Measurements from ENCODE around the gene SAYSD1.
"Not testable (repeated sequence)": the region's sequence is repeated elsewhere in the genome, so short reads cannot be mapped to it uniquely, and the experiment has no call there.

SAYSD1 gene, protein sequence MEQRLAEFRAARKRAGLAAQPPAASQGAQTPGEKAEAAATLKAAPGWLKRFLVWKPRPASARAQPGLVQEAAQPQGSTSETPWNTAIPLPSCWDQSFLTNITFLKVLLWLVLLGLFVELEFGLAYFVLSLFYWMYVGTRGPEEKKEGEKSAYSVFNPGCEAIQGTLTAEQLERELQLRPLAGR

DNA sequence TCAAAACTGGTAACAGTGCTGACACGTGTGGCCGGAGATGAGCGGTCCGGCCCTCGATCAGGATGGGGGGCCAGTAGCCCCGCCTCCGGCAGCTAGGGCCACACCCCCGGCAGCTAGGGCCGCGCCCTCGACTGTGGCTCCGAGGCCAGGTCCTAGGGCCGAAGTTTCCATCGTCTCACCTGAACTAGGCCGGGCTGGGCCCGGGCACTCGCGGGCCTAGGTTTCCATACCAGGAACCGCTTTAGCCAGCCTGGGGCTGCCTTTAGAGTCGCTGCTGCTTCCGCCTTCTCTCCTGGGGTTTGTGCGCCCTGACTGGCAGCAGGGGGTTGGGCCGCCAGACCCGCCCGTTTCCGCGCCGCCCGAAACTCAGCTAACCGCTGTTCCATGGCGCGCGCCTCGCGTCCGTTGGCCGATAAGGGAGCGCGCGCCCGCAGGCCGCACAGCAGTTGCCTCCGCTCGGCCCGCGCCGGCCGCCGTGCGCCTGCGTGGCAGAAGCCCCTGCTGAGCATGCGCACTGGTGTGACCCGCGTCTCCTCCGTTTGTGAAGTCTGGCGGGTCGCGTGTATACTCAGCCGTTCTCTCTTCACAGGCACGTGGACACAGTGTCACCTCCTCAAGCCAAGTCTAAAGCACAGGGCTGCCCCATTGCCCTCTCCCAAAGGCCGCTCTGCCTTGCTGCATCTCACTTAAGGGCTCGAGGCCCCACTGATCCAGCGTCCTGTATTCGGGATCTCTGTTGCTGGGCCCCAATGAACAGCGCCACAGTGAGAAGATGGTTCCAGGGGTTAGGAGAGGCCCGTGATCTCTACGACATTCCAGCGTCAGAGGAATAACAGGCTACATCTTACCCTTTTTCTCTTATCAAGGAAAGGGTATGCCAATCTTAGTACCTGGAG lies at the start of gene SAYSD1:
Gene SAYSD1, minus strand, starts transcription at position 483 of the 896 bp plus-strand sequence. Its CDS starts 97 bp downstream, at position 386.
- peak; percentile 98 for DNase-seq

DNA sequence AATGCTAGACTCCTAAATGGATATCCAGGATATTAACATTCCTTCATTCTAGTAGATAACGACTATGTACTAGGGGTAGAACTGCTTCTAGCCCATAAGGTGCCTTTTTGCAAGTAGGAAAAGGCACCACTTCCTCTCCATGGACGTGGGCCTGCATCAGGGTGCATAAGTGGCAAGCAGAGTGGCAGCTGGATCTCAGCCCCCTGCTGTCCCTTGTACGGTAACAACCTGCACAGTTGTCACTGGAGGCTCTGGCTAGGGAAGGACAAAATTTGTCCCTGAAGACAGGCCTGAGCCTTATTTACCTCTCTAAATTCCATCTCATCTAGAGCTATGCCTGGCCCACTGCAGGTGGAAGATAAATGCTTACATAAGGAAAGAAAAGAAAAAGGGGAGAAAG lies 42.5 kb upstream of the SAYSD1 start:
- no peak for DNase-seq

DNA sequence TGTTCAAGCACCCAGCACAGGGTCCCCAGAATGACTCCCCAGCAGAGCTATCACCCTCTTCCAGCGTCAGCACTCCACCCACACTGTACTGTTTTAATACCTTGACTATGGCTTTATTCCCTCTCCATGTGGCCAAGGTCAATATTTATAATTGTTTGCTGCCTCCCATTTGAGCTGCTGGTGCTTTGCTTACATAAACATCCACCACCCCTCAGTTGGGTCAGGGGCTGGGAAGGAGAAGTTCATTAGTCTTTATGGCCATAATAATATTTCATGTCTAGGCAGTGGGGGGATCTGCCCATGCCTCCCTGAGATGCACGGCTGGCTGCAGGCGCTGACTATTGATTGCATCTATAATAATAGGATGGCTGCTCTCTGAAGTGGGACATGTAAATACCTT lies 41.8 kb upstream of the SAYSD1 start:
- no peak for DNase-seq

DNA sequence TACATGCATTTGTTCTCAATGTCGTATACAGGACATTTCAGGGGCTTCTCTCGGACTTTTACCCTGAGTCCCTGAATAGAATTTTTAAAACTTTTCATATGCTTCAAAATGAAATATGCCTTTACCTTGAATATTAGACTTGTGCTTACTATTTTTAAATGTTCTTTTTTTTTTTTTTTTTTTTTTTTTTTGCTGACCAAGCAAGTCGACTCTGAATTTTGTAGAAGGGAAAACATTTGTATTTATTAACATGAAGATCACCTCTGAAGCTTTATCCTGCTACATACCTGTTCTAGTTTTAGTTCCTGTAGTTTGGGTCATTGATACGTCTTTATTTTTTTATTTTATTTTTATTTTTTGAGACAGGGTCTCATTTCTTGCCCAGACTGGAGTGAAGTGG lies 39.7 kb upstream of the SAYSD1 start:
- no peak for DNase-seq

DNA sequence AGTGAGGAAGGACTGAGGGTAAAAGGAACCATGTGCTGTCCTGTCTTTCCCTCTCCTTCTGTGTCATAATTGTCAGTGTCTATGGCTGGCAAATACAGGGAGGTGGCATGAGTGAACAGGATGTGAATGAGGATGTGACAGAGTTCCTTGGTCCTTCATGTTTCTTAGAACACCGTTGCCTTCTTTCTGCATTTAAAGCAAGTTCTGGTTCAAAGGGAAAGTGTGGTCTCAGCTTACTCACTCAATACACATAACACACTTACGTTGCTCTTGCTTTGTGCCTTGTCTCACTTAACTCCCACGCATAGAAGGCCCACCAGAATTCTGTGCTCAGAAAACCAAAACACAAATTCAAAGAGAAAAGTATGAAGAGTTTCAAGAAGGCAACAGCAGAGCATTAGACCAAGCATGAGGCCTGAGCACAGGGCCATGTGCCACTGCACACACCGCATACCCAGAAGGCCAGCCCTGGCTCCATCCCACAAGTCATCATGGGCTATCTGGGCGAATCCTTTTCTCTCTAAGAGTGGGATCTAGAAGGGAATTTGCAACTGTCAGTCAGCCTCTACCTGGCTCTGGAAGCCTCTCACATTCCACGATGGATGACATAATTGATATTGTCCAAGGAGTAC lies 38.9 kb upstream of the SAYSD1 start:
- DNase-seq = no peak

DNA sequence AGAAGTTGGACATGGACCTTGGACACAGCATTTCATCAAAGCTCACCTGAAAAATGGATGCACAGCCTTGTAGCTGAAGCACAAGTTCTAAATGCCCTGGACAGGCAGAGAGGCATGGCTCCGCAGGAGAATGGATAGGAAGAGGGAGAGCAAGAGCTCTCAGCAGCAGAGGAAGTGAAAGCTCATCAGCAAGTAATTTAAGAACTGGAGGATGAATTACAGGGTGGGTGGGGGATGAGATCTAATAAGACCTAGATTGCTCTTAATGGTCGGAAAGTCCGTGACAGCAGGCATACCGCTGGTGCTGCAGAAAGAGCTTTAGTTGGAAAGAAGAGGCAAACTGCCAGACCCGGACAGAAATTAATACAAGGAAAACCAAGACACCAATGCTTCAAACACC lies 37.3 kb upstream of the SAYSD1 start:
- DNase-seq = no peak

DNA sequence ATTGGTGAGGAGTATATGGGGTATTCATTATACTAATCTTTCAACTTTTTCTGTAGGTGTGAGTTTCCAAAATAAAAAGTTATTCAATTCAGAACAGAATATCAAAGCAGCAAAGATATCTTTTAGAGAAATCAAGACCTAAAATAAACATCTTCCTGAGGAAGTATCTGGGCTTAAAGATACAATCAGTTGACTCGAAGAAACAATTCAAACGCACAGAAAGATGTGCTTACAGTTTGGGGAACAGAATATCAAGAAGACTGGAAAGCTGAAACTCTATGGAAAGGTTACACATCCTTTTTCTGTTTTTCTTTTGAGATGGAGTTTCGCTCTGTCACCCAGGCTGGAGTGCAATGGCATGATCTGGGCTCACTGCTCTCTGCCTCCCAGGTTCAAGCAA lies 36.2 kb upstream of the SAYSD1 start:
- DNase-seq = no peak

DNA sequence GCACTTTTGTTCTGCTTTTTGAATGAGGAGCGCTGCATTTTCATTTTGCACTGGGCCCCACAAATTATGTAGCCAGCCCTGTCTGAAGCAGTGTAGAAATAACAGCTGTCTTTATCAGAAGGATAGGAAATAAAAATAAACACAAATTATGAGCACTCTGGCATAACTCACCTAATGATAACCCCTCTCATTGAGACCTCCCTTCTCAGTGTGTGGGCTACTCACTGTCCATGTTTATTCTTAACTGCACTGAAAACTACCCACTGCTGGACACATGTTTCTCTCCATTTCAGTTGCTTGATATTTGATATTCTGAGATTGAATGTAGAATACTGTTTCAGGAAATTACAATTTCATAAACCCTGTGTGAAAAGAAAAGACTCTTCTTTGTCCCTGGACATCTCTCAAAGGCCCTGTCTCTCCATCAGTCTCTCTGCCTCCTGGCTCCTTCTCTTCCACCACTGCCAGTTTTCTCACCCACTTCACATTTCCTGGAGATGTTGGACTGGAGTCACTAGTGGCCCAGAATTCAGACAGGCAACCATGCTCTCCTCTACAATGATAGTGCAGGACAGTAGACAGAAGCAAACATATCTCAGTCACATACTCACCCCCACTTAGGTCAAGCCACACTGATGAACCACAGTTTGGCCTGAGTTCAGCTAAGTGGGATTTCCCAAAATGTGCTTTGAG lies 29.6 kb upstream of the SAYSD1 start:
- DNase-seq = no peak

DNA sequence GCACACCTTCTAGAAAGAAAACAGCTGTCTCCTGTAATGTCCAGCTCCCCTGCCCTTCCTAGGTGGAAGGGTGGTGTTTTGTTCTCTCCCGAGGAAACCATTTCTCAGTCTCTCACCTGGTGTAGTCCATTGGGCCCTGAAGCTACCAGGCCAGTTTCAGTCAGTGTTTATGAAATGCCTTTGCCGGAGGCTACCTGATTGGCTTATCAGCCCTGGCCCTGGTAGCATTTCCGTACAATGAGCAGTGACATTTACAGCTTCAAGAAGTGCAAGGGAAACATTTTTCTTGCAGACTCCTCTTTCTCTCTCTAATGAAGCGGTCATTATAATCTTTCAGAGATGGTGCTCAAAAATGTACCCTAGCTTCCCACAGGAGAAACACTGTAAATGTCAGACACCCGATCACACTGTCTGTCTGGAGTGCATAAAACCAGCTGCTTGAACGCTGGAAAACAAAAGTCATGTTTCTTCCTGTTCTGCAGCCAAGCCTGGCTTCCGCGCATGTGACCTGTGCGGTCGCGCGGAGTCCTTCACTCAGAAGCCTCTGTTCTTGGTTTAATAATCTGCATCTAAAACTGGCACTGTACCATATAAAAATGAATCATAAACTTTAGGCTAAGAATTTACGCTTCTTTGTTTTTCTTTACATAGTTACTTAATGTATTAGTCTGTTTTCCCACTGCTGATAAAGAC lies 28.4 kb upstream of the SAYSD1 start:
- DNase-seq = no peak

DNA sequence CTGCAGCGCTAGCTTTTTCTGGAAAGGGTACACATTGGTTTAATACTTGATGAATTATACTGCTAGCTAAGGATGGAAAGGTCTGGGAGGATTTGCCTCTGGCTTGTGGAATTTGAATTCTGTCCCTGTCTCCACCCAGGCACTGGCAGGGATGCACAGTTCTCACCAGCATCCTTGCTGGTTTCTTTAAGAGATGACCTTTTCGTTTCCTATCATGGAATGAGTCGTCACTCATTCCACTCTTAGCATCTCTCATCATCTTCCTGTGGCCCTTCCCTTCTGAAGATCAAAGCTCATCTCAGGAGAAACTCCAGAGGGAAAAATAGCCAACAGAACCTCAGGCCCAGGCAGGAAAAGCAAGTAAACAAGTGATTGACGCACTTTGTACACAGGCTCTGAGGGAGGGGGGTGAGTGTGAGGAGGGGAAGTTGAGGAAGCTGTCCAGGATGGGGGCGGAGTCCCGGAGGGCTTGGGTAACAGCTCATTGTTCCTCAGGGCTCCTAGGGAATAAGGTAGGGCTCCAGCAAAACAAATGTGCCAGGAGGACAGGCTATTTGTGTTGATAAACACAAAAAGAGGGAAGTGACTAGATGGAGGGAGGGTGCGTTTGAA lies 25.7 kb upstream of the SAYSD1 start:
- DNase-seq = no peak

DNA sequence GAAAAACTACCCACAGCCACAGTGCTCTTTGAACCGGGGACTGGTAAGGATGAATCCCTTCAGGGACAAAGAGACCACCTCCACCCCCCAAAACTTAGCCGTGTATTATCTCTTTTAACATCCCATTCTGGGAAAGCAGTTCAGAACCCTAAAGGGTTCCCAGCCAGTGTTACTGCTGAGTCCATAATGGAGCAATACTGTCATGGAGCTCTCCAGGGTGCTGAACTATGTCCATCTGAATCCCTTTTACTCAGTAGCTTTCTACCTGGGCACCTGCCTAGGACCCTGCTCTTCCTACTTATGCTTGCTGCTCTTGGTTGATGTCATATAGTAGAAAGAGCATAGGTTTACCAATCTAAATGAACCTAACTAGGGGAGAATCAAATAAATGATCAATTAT lies 22.3 kb upstream of the SAYSD1 start:
- peak; percentile 55 for DNase-seq

DNA sequence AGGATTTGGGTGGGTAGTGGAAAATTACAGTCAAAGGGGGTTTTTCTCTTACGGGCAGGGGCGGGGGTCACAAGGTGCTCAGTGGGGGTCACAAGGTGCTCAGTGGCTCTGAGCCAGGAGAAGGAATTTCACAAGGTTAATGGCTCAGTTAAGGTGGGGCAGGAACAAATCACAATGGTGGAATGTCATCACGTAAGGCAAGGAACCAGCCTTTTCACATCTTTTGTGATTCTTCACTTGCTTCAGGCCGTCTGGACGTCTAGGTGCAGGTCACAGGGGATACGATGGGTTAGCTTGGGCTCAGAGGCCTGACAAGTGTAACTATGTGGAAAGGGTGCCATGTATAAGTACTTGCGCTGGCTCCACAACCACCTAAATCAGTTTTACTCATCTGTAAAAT lies 21.2 kb upstream of the SAYSD1 start:
- not testable (repeated sequence) for DNase-seq

DNA sequence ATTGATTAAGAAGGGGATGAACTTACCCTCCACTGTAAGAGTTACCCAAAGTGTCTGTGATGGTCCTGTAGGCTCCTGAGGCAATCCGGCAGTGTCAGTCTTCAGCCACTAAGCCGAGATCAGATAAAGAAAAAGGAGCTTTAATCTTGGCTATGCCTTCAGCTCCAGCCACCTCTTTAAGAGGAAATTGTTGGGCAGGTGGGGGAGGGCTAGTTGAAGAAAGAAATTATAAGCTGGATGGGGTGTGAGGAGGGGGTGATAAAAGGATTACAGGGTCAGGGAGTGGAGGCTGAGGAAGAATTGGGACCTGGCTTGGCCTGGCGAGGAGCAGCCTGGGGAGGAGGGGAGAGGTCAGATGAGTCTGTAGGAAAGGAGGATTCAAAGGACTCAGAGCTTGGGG lies 19.8 kb upstream of the SAYSD1 start:
- not testable (repeated sequence) for DNase-seq

DNA sequence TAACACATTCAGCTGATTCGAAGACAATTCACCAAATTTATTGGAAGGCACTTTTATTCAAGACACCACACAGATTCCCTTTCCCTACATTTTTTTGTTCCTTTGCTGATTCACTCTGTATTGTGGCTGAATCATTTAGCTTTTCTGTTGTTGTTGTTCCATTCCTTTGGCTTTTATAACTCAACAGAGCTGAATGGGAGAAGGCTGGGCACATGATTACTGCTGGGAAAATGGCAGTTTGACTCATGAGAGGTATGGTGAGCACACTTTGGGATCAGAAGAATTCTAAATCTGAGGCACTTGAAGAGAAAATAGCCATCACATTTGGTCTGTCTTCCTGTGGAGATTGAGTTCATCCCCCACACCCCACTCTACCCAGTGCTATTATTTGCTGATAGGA lies 15.7 kb upstream of the SAYSD1 start:
- DNase-seq = no peak

DNA sequence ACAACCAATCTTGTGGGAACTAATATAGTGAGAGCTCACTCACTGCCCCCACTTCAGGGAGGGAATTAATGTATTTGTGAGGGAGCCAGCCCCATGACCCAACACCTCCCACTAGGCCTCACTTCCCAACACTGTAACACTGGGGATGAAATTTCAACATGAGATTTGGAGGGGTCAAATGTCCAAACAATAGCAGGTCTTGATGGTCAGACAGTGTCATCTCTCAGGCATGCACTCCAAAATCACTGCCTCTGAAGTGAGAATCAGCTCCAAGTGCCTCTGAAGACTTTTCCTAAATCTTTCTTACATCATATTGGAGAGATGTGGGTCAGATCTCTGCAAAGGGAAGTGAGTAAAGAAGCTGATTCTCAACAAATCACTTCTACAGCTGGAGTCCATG lies 13.8 kb upstream of the SAYSD1 start:
- no peak for DNase-seq

DNA sequence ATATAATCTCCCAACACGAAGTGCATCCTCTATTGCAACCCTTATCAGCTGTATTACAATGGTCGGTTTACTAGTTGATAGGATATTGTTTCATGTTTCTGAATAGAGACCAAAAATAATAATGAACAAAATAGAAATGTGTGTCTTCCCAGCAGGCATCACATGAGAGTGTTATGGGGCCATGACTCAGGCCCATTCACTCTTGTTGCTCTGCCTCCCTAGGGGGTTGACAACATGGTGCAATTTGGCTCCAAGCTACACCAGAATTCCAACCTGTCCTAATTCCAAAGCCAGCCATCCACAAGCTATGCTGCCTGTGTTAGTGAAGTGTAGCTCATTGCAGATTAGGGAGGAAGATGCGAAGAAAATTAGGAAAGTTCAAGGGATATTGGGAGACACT lies 13.1 kb upstream of the SAYSD1 start:
- DNase-seq = no peak

DNA sequence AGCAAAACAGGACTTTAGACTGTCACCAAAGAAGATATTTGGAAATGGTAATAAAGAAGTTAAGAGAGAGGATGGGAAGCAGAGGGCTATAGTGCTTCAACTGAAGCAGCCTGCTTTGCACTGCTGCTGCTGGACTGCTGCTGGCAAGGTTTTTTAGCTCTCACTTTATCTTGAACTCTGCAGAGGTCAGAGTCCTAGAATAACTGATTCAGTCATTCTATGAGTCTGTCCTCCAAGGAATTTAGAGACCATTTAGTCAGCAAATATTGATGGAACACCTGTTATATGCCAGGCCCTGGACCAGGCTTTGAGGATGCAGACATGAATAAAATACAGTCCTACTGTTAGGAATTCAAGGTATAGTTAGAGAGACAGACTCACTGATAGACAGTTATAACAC lies 9.1 kb upstream of the SAYSD1 start:
- no peak for DNase-seq

DNA sequence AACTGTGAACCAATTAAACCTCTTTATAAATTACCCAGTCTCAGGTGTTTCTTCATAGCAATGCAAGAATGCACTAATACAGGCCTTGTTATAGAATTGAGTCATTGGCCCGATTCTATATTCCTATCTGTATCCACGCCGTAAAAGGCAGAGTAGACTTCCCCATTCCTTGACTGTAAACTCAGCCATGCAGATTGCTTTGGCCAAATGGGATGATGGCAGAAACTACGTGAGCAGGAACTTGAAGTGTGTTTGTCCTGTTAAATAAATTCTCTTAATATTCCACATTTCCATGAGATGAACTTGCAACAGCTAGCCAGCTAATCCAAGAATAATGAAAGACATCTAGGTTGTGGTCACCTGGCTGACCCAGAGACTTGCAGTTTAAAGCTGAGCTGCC lies 3.9 kb upstream of the SAYSD1 start:
- no peak for DNase-seq

DNA sequence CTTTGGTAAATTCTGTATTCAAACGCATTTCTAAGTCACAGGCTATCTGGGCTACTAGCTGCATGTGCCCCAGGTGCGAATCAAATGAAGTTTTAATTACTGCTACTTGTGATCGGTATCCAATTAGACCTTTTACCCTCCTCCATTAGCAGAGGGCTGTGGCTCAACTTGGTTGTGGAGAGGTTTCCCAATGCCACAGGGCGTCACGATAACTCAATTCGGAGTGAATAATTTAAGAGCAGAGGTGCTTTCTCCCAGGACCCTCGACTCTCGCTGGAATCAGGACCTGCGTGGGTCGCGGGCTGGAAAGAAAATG lies 640 bp downstream of the SAYSD1 start:
- DNase-seq = no peak

DNA sequence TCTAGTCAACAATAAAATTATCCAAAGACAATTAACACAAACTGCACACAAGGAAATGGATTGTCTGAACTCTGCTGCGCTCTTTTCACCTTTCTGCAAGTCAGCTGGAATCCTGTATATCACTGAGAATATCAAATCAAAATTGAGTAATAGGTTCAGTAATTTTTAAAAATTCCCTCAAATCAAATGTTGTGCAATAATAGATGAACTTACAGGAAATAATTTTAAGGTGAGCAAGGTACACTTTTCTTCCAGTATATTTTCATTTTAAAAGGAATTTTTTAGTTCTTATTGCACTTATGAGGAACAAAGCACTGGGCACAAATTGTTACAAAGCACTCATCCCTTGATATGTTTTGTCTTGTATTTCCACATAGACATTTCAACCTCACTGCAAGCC lies 1.2 kb downstream of the SAYSD1 start:
- no peak for DNase-seq

DNA sequence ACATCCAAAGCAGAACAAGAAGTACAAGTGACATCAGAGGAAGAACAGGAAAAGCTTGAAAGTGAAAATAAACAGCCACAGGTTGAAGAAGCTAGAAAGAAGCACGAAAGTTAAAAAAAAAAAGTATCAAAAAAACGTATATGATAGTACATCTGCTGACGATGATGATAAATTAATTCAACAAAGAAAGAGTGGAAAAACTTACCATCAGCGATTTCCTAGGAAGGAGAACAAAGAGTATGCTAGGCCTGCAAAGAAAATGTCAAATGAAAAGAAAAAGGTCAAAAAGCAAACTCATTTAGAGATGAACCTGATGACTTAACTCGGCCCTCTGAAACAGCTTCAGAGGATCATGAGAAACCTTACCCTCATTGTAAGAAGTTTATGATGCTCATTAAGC lies 3.7 kb downstream of the SAYSD1 start:
- DNase-seq = no peak

DNA sequence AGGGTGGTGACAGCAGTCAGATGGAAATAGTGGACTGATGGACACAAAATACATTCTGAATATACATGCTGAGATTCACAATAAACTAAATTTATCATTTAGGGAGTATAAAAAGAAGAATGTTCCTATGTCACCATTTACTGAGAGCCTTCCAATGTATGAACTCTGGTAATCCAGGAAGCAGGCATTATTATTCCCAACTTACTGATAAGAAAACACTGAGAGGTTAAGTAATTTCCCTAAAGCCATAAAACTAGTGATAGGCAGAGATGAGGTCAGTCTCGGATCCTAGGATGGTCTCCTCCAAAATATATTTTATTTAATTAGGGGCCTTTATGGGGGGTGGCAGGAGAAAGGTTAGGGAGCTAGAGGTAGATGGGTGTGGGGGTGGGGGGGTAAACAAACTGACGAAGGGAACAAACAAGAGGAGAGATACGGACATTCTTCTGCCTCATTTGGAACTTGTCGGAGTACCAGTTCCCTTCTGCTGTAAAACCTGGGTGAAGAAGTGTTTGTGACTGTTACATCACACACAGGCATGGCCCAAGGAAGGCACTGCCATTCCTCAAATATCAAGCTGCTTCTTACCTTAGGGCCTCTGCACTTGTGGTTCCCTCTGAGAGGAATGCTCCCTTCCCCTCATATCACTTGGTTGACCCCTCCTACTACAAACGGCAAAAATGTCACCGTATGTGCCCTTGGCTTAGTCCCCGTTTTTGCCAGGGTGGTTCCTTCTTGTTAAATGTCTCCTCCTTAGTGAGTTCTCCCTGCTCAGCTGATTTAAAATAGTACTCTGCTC lies 6.7 kb downstream of the SAYSD1 start:
- DNase-seq = no peak
